Left forelimb (tissue), 1 donor: Measurements from ENCODE around the gene PODXL.
"Not testable (repeated sequence)": the region's sequence is repeated elsewhere in the genome, so short reads cannot be mapped to it uniquely, and the experiment has no call there.

Experiments used
- DNase-seq: peaks from one replicate; pipeline ENCODE4 v3.0.0-alpha.2; 2018; ENCODE audit warnings: low spot score

Gene PODXL

DNA sequence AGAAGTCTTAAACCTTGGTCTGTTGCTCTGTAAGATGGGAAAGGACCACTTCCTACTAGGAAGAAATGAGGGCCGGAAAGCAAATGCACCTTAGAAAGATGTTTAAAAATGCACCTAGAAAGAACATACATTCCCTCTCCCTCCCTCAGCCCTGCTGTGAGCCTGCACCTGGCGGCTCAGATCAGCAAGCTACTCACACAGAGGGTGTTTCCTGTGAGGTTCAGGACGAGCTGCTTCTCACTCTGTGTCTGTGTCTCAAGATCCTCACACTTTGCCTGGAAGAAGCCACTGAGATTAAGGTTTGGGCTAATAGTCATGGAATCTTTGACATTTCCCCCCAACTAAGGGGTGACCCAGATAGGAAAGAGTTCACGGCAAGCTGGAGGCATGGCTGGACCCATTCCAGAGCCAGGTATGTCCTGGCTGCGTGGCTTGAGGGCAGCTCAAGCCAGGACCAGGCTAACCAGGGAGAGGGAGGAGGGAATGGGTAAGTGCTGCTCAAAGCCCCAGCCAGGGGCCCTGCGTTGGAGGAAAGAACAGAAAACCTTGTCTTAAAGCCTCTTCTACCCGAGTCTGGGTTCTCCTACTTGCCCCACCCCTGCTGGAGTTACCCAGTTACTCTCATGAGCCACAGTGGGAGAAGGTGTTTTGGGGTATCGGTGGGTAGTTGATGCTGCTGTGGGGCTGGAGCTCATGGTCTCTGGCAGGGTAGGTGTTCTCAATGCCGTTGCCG lies 47.5 kb downstream of the PODXL start:
- DNase-seq, result no peak

DNA sequence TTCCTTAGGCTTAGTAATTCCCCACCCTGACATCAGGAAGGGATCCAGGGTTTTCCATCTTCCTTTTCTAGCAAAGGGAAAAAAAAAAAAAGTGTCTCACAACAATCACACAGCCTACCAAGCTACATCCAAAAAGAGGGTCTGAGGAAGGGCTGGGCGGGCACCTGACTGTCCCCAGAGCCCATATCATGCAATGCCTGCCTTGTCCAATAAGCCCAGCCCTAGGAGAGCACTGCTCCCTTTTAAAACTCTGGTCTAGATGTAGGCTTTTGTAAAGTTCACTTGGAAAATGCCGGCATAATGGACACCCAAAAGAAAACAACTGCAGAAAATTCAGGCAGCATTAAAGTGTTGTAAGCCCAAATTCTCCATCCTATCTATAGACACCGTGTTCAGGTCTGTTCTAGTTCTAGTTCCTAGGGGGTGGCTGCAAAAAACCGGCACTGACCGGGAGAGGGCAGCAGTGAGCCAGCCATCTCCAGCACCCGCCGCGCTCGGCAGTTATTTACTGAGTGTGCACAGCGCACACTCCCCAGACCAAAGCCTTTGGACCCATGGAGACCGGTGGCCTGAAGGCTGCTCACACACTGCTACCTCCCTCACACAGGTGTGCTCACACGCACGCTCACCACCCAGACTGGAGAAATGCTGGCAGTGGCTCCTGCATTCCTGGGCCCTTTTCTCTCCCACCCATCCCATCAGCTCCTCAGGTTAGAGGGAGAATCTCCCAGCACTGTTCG lies 48.7 kb downstream of the PODXL start:
- peak; percentile 82 for DNase-seq

DNA sequence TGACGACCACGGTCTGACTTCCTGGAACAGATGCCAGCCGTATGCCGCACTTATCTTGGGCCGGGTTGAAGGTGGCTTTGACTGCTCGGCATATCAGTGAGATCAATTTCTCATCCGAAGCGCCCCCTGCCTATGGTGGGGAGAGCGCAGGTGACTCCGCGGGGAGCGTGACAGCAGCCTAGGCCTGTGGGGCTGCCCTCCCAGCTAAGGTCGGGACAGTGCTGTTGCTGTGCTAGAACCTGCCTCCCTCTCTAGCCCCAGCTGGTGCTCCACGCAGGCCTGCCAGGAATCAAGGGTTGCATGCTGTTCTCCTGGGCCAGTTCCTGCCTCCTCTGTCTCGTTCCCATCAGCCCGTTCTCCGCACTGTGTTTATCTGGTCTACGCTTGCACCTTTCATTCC lies 49.8 kb downstream of the PODXL start:
- DNase-seq, result no peak

DNA sequence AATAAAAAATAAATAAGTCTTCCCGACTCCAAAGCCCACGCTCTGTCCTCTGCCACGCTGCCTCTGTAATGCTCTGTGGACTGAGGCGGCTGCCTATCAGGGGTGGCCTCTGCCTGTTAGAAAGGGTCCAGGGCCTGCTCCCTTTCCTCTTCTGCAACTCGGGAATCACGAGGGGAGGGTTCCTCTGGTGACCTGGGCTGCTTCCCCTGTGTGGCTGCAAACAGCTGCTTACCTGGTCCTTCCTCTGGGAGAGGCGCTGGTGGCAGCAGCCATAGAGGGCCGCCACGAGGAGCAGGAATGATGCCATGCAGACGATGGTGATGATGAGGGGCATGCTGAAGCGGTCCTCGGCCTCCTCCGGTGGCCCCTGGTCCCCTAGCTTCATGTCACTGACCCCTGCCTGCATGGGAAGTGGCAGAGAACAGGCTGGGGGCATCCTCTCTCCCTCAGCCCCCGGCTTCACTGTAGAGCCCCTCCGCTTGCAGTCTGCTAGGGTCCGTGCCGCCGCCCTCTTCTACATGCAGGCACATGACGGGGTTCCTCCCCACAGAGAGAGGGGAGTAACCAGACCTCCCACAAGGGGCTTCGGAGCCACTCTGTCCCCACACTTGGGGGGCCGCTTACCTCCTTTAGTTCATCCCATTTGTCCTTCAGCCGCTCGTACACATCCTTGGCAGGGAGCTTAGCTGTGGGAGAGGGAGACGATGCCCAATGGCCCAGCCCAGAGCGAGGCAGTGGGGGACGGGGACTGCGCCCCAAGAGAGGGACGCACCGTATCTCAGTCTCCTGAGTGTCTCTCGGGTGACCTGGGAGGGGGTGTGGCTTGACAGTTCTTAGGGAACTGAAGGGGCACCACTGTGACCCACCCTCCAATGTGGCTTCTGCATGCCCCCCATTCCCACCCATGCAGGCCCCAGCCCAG lies 50.5 kb downstream of the PODXL start:
- no peak for DNase-seq

DNA sequence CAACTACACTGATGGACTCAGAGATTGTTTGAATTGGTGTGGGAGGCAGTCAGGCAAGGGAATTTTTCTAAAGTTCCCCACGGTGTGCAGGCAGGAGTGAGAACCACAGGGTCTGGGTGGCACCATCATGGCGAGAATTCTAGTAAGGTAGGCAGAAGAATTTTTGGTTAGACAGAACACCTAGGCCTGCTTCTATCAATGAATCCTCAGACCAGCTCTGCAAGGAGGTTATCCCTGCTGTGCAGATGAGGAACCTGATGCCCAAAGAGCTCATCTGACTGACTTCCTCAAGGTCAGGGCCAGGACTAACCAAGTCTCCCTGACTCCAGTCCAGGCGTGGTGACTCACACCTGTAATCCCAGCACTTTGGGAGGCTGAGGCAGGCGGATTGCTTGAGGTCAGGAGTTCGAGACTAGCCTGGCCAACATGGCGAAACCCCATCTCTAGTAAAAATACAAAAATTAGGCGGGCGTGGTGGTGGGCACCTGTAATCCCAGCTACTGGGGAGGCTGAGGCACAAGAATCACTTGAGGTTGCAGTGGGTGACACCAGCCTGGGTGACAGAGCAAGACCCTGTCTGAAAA lies 51.3 kb downstream of the PODXL start:
- not testable (repeated sequence) for DNase-seq

DNA sequence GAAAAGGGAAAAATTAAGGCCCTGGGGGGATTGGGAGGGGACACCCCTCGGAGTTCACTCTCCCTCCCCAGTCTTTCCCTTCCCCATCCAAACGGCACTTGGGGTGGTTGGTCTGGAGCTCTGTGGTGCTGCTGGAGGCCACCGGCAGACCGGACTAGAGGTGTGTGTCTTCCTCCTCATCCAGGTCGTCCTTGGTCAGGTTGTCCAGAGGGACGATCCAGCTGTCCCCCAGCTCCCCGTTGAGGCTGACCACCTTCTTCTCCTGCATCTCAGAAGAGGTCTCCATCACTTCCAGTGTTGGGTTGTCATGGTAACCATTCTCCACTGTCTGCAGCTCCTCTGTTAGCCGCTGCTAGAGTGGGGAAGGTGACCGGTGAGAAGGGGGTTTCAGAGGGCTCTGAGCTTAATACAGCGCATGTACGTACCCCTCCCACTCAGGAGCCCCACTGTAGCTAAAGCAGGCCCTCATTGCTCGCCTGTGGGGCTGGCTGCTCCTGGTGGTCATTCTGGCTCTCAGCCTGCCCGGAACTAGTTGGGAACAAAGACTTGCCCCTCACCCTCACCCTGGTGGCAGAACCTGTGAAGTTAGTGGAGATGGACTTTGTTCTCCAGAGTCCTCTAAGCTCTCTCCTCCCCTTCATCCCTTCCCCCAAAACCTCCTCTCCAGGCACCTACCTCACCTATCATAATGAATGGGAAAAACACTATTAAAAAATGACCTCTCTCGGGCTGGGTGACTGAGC lies 52.1 kb downstream of the PODXL start:
- DNase-seq, result no peak

DNA sequence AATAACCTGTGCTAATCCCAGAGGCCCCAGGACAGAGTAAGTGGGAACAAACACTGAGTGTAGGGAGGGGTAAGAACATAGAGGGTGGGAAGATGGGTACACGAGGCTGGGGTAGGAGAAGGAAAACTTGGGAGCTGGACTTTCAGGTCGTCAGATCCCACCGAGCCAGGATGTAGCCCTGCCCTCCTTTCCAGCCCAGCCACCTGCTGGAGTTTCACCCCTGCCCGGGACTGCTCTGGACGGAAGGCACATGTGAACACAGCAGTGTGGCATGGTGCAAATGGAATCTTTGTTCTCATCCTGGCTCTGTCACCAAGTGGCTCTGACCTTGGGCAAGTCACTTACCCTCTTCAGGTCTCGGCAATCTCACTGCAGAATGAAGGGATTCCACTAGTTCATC lies 52.8 kb downstream of the PODXL start:
- DNase-seq, result no peak

DNA sequence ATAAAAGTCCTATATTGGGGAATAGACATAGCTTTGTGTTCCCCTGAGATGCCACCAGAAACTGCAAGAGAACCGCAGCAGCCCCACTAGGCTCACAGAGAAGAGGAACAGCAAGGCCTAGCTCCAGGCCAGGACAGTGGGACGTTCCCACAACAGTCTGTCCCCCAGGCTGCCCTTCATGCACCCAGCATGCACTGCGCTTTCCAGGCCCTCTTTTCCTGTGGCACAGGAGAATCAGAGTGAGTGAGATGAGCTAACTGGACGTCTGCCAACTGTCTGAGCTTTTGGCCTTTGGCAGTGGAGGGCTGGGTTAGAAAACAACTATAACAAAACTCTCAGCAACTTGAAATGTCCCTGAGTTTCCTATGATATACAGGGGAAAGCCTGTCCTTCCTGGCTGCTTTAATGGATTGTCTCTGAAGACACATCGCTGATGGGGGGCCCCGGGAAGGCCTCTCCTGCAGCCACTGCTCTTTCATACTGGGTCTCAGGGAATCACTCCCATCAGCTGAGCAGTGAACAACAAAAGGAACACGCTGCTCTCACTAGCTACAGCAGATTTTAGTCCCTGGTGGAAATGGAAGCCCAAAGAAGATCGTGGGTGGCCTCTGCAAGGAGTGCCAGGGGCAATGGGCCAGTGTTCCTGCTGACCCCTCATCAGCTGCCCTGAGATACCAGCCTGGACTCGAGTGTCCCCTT lies 53.5 kb downstream of the PODXL start:
- no peak for DNase-seq

DNA sequence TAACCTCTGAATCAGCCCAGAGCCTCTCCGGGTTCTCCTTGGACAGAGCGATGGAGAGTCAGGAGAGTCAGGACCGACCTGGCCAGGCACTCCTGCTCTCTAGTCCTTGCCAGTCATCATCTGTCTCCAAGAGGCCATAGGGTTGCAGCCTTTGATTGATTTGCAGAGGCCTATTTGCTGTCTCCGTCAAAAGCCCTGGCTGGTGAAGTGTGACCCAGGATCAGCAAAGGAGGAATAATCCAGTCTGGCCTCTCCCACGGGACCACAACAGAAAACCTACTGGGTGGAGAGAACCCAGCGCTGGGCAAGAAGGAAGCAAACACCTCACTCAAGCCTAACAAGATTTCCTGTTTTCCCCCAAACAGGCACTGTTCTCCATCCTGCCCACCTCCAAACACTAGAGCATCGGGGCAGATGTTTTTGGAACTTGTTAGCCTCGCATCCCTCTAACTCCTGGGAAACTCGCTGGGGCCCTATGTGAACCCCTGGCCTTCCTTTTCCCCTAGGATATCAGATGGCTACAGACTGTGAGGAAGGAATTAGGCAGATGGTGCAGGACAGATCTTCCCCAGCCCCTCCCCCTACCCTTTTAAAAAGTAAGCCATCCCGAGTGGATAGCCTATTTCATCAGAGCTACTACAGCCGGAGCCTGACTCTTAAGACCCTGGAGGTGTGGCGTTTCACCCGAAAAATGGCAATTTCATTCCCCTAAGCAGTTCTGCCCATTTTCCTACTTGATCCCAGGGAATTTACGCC lies 54.3 kb downstream of the PODXL start:
- no peak for DNase-seq

DNA sequence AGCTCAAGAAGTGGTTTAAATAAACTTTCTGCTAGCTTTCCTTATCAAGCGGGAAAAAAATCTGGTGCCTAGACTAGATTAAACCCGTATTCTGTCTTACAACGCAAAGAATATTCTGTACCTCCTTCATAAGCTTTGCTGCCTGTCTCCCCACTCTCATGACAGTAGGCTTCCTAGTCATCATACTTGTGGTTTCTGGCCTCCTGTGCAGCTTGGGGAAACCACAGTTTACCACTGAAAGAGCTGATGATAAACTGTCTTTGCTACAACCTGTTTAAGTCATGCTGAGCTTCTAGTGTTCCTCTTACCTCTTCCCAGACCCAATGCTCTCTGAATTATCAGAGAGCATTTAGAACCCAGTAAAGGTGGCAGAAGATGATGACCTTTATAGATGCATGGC lies 55.0 kb downstream of the PODXL start:
- no peak for DNase-seq

DNA sequence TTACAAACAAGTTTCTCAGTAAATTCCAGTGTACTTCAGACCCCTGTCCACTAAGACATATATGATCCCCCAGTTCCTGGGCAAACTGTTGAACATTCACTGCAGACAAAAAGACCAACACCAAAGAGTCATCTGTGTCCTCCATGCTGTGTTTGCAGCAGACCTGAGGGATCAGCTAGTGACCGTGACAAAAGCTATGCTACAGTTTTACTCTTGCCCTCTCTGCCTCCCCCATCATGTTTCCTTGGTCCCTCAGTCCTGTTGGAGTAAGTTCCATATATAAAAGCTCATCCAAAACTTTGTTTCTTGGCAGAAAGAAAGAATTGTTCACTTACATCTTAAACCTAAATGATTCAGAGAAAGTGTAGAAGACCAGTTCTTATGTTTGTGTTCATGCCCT lies 56.1 kb downstream of the PODXL start:
- DNase-seq, result no peak

DNA sequence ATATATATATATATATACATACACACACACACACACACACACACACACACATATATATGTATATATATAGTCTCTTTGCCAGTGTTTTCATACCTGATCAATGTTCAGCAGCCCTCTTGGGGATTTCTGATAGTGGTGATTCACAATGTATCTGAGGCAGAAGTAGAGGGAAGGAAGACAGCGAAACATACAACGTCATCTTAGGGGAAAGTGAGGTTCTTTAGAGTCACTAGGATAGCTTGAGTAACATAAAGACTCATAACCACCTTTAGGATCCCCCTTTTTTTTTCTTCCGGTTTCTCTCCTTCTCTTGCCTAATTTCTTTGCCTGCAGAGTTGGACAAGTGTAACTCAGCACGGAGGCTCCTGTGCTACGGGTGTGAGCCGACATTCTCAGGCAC lies 56.6 kb downstream of the PODXL start:
- DNase-seq, result no peak

DNA sequence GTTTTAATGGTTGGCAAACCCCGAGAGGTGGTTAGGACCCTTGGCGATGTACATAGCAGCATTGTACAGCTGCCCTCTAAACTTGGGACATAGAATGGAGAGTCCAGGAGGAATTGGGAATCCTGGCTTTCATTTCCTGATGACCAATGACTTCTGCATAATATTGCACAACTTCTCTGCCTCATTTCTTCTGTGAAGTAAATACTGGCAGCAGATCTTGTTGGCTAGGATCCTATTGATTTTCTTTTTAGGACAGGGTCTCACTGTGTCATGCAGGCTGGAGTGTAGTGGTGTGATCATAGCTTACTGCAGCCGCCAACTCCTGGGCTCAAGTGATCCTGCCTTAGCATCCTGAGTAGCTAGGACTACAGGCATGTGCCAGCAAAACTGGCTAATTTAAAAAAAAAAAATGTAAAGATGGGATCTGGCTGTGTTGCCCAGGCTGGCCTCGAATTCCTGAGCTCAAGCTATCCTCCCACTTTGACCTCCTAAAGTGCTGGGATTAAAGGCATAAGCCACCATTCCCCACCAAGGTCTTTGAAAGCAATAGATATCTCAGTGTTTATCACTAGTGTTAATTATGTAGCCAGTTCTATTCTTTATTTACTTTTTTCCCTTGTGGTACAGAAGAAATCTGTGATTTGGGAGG lies 58.1 kb downstream of the PODXL start:
- DNase-seq, result no peak

DNA sequence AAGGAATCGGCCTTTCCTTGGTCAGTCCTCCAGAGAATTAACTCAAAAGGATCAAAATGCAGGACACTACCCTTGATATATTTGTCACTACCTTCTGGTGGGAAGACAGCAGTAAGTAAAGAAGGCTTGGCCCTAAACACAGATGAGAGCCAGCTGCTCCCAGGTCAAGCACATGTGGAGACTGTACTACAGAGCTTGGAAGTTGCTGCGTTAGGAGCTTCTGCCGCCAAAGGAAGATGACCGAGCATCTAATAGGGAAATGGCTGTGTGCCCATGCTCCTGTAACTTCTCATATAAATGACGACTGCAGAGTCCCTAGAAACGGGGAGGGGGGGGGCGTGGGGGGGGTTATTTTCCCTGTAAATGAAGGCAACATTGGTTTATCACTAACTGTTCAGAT lies 59.0 kb downstream of the PODXL start:
- no peak for DNase-seq

DNA sequence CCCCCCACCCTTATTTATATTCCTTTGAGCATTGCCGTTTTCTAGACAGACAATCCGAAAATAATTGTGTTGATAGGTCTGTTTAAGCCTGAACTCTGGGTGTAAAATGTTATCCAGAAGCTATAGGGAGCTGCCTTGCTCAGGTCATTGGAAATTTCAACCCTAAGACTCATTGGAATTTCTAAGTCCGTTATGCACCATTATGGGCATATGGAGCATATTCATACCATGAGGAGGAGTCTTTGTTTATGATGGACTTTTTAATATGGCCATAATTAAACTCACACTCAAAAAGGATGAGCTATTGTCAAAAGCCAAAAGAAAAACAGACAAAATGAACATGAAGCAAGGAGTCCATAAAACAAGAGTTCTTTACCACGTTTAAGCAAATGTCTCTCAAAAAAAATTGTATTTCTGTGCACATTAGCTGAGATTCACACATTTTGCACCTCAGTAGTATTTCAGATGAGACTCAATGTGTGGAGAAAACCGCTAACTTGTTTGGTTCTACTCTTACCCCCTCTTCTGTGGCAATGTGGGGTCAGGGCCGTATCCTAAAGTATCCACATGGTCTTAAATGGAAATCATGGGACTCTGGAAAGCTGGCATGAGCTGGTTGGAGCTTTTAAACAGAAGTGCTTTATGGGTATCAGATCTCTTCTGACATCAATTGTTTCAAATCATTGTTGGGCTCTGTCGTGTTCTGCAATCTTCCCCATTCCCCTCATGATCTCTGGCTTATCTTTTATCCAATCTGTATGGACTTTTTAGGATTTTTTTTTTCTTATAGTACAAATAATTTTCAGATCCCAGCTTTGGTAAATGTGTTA lies 60.5 kb downstream of the PODXL start:
- no peak for DNase-seq

DNA sequence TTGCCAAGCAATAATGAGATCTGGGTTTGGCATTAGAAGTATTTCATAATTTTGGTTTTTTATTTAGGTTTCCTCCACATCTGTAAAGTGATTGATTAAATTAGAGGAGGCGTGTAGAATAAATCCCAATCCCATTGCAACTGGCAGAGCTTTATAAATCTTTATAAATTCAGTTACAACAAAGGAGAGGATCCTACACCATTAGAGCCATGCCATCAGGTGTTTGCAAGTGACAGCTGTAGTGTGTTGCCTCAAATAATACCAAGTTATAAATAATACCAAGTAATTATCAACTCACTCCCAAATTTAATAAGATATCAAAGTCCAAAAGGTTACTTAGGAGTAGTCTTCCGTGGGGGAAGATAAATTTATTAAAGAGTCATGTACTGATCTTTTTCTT lies 62.2 kb downstream of the PODXL start:
- no peak for DNase-seq

DNA sequence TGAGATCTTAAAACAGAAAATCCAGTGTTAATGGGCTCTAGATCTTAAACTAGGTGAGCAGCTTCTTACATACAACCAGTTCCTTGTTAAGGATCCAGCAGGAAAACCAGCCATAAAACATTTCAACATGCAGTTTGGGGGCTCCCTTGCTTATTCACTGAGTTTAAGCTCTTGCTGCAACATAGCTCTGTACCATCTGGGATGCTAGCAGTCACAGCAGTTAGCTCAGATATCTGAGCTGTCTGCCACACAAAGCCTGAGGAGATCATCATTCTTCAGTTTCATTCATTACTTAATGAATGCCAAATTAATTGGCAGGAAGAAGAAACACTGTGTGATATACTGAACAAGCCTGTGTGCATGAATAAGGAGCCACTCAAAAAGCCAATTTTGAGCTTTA lies 62.8 kb downstream of the PODXL start:
- DNase-seq, result no peak

DNA sequence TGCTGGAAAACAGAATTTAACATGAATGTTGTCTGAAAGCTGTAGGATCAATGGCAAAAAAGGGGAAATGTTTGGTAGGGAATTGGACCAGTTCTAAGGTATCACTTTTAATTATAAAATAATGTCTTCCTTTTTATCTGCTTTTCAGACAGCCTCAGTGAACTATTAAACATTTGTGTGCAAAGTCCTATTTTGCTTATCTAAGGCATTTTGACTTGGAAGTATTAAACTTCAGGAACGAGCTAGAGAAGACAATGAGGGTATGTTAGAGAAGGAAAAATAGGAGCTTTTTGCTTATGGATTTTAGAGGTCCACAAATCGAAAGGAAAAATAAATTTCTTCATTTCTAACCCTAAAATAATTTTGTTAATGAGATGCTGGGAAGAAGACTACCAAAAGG lies 63.3 kb downstream of the PODXL start:
- no peak for DNase-seq

DNA sequence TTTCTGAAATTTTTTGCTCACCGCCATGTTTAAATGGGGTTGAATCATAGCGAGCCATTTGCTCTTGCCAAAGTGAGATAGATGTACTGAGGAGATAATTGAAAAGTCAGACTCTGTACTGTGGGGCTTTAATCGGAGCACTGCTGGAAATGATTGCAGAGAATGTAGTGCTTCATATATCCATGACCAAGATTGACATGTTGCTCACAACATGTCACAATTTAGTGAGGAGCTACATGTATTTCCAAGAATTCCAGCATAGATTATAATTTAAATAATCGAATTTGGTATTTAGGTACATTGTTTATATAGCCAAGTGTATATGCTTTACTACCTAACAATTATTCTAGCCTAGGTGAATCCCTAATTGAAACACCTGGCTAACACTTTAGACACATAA lies 66.5 kb downstream of the PODXL start:
- DNase-seq, result no peak
